HG03097 (cell line): ENCODE results near the gene KAT5.
"Not testable (repeated sequence)": the region's sequence is repeated elsewhere in the genome, so short reads cannot be mapped to it uniquely, and the experiment has no call there.

Source experiments
- ATAC-seq: cut with Tn5 transposase; IDR thresholded peaks from one replicate; pipeline ENCODE4 v1.9.1; 2021; ENCODE audit not compliant: unreplicated experiment, low FRiP score

Gene KAT5

DNA sequence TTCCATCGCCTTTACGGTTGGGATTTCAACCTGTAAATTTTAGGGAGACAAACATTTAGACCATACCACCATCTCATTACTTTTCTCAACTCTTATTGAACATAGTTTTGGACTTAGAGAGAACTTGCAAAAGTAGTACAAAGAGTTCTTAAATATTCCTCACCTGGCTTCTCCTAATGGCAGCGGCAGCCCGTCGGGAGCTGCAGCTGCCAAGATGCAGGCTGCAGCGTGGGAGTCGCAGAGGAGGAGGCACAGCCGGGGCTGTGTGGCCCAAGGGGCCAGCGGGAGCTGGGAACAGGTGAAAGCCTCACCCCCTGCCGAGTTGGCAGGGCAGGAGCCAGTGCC lies 31.6 kb downstream of the KAT5 start:
- no peak for ATAC-seq

DNA sequence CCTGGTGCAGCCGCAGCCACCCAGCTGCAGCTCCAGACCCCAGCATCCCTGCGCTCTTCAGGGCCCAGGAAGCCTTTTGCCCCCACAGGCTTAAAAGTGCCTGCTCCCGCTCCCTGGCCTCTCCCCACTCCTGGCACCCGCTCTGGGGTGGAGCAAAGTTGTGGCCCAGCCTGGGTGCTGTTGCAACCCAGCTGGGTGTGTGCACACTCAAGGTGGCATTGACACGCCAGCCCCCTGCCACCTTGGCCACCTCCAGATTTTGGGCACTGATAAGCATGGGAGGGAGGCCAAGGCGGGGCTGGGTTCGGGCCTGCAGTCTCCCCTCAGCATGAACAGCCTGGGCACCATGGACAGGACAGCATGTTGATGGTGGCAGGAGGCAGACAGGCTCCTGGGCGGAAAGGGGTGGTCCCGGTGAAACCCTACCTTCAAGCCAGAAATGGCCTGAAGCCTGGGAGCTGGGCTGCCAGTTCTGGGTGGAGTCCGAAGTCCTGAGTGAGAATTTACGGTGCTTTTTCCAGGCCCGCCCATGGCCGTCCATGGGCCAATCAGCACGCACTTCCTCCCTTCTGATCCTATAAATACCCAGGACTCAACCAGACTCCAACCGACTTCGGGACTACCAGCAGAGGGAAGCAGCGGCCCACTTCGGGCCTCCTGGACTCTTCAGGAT lies 32.1 kb downstream of the KAT5 start:
- ATAC-seq, result no peak

DNA sequence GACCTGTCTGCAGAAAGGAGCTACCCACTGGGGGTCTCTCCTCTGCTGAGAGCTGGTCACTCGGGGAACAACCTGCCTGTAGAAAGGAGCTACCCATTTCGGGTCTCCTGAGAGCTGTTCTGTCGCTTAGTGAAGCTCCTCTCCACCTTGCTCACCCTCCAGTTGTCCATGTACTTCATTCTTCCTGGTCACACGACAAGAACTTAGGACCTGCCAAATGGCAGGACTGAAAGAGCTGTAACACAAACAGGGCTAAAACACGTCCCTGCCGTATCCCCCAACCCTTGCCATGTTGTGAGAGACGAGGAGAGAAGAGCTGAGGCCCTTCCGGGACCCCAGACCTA lies 32.6 kb downstream of the KAT5 start:
- ATAC-seq, result no peak

DNA sequence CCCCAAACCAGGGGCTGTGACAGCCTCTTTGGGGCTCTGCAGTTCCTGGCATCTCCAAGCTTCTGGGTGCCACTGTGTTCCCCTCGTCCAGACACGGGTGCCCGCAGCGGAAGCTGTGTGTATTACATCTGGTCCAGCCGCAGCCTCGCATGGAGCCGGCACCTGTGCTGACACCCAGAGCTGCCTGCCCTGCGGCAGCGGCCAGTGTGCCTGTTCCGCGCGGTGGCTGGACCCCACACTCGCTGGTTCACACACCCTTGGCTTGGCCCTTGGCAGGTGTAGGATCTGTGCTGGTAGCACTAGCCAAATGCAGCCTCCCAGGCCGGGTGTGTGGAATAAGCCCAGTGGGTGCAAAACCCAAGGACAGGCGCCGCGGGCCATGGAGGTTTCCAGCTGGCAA lies 33.0 kb downstream of the KAT5 start:
- no peak for ATAC-seq

DNA sequence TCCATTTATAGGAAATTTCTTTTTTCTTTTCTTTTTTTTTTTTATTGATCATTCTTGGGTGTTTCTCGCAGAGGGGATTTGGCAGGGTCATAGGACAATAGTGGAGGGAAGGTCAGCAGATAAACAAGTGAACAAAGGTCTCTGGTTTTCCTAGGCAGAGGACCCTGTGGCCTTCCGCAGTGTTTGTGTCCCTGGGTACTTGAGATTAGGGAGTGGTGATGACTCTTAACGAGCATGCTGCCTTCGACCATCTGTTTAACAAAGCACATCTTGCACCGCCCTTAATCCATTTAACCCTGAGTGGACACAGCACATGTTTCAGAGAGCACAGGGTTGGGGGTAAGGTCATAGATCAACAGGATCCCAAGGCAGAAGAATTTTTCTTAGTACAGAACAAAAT lies 50.1 kb downstream of the KAT5 start:
- not testable (repeated sequence) for ATAC-seq

DNA sequence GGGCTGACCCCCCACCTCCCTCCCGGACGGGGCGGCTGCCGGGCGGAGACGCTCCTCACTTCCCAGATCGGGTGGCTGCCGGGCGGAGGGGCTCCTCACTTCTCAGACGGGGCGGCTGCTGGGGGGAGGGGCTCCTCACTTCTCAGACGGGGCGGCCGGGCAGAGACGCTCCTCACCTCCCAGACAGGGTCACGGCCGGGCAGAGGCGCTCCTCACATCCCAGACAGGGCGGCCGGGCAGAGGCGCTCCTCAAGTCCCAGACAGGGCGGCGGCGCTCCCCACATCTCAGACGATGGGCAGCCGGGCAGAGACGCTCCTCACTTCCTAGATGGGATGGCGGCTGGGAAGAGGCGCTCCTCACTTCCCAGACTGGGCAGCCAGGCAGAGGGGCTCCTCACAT lies 50.8 kb downstream of the KAT5 start:
- not testable (repeated sequence) for ATAC-seq

DNA sequence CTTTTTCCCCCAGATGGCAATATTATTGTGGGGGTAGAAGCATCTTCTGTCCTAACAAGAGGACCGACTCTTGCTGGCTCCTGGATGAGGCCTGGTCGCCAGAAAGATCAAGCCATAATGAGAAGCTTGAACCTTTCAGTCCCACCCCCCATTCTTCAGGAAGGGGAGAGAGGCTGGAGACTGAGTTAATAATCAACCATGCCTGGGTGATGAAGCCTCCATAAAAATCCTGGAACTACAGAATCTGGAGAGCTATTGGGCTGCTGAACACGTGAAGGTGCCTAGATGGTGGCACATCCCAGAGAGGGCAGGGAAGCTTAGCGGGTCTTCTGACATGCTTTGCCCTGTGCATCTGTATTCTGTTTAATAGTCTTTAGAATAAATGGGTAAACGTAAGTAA lies 52.4 kb downstream of the KAT5 start:
- ATAC-seq, result no peak

DNA sequence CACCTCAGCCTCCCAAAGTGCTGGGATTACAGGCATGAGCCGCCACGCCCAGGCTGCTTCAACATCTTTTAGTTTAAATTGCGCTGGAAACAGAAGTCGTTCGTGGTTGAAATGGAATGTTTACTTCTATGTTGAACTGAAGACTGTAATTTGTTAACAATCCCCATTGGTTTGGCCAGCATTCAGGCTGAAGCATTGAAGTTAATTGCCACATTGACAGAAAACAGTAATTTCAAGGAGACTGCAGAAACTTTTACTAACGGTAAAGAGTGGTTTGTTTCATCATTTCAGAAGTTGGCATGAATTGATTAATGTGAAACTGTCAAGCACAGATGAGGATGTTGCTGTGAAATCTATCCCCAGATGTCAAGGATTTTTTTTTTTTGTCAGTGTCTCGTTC lies 54.5 kb downstream of the KAT5 start:
- no peak for ATAC-seq

DNA sequence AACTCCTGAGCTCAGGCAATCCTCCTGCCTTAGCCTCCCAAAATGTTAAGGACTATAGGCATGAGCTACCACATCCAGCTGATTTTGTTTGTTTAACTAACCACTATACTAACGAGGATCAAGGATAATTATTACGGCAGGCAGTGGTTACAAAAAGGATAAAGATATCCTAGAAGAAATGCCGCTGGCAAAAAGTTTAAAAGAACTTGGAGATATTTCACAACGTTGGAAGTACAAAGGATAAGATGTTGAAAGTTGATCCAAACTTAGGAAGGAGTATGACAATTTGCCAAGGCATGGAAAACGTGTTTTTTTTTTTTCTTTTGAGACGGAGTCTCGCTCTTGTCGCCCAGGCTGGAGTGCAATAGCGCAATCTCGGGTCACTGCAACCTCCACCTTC lies 55.4 kb downstream of the KAT5 start:
- ATAC-seq, result no peak

DNA sequence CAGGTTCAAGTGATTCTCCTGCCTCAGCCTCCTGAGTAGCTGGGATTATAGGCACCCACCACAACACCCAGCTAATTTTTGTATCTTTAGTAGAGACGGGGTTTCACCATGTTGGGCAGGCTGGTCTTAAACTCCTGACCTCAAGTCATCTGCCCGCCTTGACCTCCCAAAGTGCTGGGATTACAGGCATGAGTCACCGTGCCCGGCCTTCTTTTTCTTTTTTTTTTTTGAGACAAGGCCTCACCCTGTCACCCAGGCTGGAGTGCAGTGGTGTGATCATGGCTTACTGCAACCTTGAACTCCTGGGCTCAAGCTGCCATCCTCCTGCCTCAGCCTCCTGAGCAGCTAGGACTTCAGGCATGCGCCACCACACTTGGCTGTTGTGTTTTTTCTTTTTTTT lies 55.8 kb downstream of the KAT5 start:
- ATAC-seq, result not testable (repeated sequence)
